Activated T-cell treated with anti-CD3 and anti-CD28 coated beads, Interleukin-2, amount 50 U/mL, for 4 hours (primary cell): ENCODE results near the gene SYNE4. TPM values are rescaled to one million over a fixed set of nuclear protein-coding genes. Genes with fewer than 3 reads are reported as not detected.

Source experiments
- ATAC-seq, 2 donors: fragments of 200-7000 bp; cut with Tn5 transposase; one replicate each; pipeline ENCODE4 v1.10.0; 2021
- DNase-seq: peaks from one replicate; pipeline ENCODE4 v3.0.0-alpha.2; 2020
- H3K27me3 Mint-ChIP-seq: one replicate; pipeline ENCODE4 v1.8.0; 2021; ENCODE audit warnings: low read depth, mixed read lengths
- H3K36me3 Mint-ChIP-seq: one replicate; pipeline ENCODE4 v1.8.0; 2022; ENCODE audit warnings: mixed read lengths; ENCODE audit not compliant: insufficient read depth
- H3K4me1 Mint-ChIP-seq: one replicate; pipeline ENCODE4 v1.8.0; 2021; ENCODE audit warnings: low read depth, mixed read lengths
- H3K4me3 Mint-ChIP-seq: one replicate; pipeline ENCODE4 v1.8.0; 2021; ENCODE audit warnings: mild to moderate bottlenecking, moderate library complexity, mixed read lengths
- H3K9me3 Mint-ChIP-seq: one replicate; pipeline ENCODE4 v1.8.0; 2021; ENCODE audit warnings: mixed read lengths
- total RNA-seq, 3 donors: library from RNA; stranded (reverse); gene quantifications; one replicate each; pipeline ENCODE4 v1.2.1, GENCODE V29; 2021

The SYNE4 gene
- total RNA-seq, 3 donors from 2014 or later, result 0.92 to 1.4 (median 1.2) TPM

DNA sequence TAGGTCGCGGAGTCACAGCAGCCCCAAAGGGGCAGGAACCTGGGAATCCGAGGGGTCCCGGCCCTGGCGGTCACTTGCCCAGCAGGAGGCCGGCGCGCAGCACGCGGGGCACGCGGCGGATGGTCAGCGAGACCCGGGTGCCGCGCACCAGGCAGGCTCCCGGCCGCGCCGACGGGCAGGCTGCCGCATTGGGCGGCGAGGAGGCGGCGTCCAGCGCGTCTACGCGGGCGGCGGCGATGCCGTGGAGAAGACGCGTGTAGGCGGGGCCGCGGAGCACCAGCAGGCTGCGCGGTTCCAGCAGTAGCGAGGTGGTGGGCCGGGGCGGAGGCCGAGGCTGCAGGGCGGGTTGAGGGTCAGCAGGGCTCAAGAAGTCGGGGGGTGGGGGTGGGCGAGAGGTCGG is 607 bp upstream of the SYNE4 start:
- Mint-ChIP-seq H3K36me3 (no peaks in the 10 kb centered on the region), H3K4me1 (peaks cover 29% of the 10 kb centered on the region), H3K9me3 (no peaks in the 10 kb centered on the region), H3K4me3 (peak overlapping the region; percentile 45), H3K27me3 (no peaks in the 10 kb centered on the region)
- ATAC-seq (peak; percentile 19 to 32), DNase-seq (peak; percentile 26)

DNA sequence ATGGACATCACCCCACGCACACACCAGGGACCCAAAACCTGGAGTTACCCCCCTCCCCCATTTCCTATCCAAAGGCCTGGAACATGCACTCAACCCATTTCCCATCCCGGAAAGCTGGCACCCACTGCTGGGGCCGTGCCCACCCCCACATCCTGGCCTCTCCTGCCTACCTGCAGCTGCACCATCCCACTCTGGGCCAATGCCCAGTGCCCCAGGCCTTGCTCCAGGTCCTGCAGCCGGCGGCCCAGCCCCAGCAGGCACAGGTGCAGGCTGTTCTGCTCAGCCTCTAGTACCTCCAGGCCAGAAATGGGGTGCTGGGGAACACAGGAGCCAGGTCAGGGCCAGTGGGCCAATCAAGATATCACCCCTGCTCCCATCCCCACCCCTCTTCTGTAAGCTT is 1.7 kb downstream of the SYNE4 start:
- Mint-ChIP-seq H3K4me1 (peaks cover 12% of the 10 kb centered on the region), H3K9me3 (no peaks in the 10 kb centered on the region), H3K36me3 (no peaks in the 10 kb centered on the region), H3K4me3 (no peak overlapping the region), H3K27me3 (no peaks in the 10 kb centered on the region)
- DNase-seq (no peak), ATAC-seq (no peak)

DNA sequence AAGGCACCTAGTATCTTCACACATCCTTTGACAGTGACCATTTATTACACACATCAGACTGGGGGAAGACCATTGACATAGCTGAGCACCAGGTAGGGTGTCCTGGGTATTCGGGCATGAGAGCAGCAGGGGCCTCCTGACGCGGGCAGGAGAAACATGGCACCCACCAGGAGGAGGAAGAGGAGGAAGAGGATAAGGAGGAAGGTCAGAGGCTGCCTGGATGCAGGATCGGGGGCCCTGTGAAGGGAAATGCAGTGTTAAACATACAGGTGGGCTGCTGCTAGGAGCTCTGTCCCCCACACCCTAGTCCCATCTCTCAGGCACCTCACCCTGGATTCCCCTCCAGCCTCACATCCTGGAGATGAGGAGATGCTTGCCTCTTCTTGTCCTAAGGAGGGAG is 5.3 kb downstream of the SYNE4 start:
- DNase-seq, result no peak
- H3K27me3 Mint-ChIP-seq, result no peaks in the 10 kb centered on the region
- peaks cover 3% of the 10 kb centered on the region for H3K36me3 Mint-ChIP-seq
- no peaks in the 10 kb centered on the region for H3K9me3 Mint-ChIP-seq
- H3K4me3 Mint-ChIP-seq, result no peak overlapping the region
- peaks cover 9% of the 10 kb centered on the region for H3K4me1 Mint-ChIP-seq
- ATAC-seq, result no peak

DNA sequence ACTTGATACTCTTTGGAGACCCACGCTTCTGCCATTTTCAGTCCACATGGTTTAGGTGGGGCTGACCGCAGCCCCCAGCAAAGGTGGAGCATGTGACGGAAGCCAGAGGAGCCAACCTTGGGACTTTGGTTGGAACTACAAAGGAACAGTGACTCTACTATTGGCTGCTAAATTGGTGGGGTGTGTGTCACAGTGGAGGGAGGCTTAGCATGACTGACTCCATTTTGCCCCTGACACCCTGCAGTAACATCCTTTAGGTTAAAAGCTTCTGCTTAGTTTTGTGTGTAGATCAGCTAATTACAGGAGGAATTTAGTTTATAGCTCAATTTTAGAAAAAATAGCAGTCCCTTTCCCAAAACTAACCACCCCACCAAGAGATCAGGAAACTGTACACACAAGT is 7.0 kb downstream of the SYNE4 start:
- ATAC-seq (no peak), DNase-seq (no peak)
- Mint-ChIP-seq H3K27me3 (no peaks in the 10 kb centered on the region), H3K9me3 (no peaks in the 10 kb centered on the region), H3K36me3 (peaks cover 9% of the 10 kb centered on the region), H3K4me3 (no peak overlapping the region), H3K4me1 (peaks cover 20% of the 10 kb centered on the region)

DNA sequence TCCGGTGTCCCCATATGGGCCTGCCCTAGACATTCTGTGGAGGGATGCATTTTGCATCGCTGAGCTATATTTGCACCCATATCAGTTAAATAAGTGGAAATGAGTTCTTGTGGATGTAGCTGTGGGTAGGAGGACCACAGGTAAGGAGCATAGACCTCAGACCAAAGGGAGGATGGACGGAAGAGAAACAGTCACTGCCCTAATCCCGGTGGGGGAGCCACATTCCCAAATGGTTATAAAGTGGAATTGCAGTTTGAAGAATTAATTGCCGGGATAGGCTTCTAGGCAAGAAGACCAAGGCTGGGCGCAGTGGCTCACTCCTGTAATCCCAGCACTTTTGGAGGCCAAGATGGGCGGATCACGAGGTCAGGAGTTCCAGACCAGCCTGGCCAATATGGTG is 11.8 kb downstream of the SYNE4 start:
- H3K9me3 Mint-ChIP-seq, result no peaks in the 10 kb centered on the region
- no peak for DNase-seq
- H3K27me3 Mint-ChIP-seq, result no peaks in the 10 kb centered on the region
- peak overlapping the region; percentile 93 for H3K4me3 Mint-ChIP-seq
- ATAC-seq, result no peak
- peaks cover 11% of the 10 kb centered on the region for H3K36me3 Mint-ChIP-seq
- H3K4me1 Mint-ChIP-seq, result peaks cover 37% of the 10 kb centered on the region

DNA sequence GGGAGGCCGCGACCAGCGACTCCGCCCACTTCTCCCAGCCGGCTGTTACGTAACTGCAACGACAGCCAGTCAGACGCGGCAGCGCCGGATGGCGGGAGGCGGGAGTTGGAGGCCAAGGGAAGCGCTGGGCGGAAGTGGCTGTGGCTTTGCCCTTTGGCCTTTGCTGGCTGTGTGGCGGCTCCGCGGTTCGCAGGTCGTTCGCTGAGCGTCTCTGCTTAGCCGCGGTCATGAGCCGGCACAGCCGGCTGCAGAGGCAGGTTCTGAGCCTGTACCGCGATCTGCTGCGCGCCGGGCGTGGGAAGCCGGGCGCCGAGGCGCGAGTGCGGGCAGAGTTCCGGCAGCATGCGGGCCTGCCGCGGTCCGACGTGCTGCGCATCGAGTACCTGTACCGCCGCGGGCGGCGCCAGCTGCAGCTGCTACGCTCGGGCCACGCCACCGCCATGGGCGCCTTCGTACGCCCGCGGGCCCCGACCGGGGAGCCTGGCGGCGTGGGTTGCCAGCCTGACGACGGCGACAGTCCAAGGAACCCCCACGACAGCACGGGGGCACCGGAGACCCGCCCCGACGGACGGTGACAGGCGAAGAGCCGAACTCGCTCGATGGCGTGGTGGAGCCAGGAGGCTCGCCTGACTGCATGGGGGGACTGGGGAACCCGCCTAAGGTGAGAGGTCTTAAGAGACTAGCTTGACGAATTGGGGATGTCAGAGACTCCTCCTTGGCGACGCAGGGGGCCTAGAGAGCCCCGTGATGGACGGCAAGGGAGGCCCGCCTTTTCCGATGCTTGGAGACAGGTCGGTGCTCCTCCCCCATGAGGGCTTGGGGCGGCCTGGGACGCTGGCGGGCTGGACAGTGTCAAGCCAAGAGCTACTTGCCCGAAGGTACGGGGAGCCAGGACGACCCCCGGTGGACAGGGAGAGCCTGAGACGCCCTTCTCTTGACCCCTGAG is 13.3 kb downstream of the SYNE4 start, which contains the start of gene SDHAF1:
SDHAF1 (plus strand) TSS at position 141 of the 946 bp plus-strand sequence; CDS start at position 228, 87 bp downstream.
- DNase-seq (peak; percentile 91), ATAC-seq (peak; percentile 92 to 94)
- peak within 1 kb of the TSS; percentile 93 for H3K4me3 Mint-ChIP-seq

DNA sequence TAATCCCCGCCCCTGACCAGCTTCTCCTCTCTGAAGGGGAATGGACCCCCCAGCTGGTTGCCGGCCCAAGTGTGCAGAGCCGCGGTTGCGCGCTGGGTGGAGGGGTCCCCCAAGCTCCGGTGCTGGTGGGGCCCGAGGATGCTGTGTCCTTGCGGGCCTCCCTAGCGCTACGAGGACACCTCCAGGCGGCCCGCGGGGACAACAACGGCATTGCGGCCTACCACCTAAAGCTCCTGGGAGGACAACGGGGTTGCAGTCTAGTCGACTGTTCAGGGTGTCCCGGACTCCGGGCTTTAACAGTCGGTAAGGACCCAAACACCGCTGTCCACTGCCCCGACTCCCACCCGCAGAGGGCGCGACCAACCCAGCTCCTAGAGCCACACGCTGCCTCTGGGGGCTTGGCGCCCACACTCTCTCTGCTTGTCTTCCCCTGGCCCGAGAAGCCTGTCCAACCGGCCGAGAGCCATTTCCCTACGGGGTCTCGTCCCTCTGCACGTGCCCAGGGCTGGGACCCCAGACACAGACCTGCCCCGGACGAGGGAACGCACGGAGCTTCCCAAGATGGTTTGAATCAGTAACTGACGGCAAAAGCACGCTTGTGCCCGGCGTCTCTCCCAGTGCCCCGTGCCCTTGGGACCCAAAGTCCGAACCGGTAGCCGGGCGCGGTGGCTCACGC is 14.6 kb downstream of the SYNE4 start:
- DNase-seq, result no peak
- no peak for ATAC-seq
- Mint-ChIP-seq H3K9me3 (no peaks in the 10 kb centered on the region), H3K4me1 (peaks cover 29% of the 10 kb centered on the region), H3K36me3 (peaks cover 8% of the 10 kb centered on the region), H3K4me3 (peak overlapping the region; percentile 60), H3K27me3 (no peaks in the 10 kb centered on the region)

More for the DNA sequence above, 13.3 kb downstream of the SYNE4 start, which contains the start of gene SDHAF1:
- H3K27me3 Mint-ChIP-seq, result no peaks in the 10 kb centered on the region
- peaks cover 35% of the 10 kb centered on the region for H3K4me1 Mint-ChIP-seq
- no peaks in the 10 kb centered on the region for H3K9me3 Mint-ChIP-seq
- H3K36me3 Mint-ChIP-seq, result peaks cover 8% of the 10 kb centered on the region

DNA sequence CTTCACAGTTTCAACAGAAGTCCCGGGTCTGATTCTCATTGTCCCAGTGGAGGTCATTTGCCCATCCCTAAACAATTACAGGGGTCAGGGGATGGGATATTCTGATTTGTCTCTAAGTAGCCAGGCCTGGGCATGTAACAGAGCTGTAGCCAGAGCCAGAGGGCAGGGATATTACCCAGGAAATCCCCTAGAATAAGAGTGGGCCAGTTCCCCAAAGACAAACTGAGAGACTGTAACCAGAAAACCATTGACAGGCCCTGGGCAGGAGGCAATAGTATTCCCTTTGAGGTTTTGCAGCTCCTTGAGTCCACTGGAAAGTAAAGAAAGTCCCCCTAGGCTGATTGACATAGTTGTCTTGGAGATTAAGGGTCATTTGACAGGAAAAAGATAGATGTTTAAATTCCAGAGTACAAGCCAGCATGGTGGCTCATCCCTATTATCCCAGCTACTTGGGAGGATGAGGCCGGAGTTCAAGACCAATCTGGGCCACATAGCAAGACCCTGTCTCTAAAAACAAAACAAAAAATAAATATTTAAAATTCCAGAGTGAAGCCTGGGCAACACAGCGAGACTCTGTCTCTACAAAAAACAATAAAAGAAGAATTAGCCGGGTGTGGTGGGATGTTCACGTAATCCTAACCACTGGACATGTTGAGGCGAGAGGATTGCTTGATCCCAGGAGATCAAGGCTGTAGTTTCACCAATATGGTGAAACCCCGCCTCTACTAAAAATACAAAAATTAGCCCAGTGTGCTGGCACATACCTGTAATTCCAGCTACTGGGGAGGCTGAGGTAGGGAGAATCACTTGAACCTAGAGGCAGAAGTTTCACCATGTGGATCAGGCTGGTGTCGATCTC is 15.5 kb downstream of the SYNE4 start:
- H3K4me3 Mint-ChIP-seq, result peak overlapping the region; percentile 8
- peaks cover 3% of the 10 kb centered on the region for H3K27me3 Mint-ChIP-seq
- peaks cover 8% of the 10 kb centered on the region for H3K36me3 Mint-ChIP-seq
- H3K4me1 Mint-ChIP-seq, result peaks cover 29% of the 10 kb centered on the region
- DNase-seq, result no peak
- no peak for ATAC-seq
- H3K9me3 Mint-ChIP-seq, result no peaks in the 10 kb centered on the region

DNA sequence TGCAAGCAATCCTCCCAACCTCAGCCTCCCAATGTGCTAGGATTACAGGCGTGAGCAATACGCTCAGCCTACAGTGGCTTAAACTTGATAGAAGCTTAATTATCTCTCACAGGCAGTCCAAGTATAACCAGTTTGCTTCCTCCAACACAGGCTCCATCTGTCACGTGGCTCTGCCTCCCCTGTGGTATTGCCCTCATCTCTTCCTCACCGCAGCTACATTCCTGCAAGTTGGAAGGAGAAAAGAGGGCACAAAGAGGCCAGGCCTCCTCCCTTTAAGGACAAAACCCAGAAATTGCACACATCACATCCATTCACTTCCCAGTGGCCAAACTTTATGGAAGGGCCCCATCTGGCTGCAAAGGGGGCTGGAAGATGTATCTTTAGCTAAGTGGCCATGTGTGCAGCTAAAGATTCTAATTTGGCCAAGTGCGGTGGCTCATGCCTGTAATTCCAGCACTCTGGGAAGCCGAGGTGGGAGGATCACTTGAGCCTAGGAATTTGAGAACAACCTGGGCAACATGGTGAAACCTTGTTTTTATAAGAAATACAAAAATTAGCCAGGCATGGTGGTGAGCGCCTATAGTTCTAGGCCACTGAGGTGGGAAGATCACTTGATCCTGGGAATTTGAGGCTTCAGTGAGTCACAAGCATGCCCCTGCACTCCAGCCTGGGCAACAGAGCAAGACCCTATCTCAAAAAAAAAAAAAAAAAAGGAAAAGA is 16.7 kb downstream of the SYNE4 start:
- peaks cover 3% of the 10 kb centered on the region for H3K36me3 Mint-ChIP-seq
- ATAC-seq, result no peak
- DNase-seq, result no peak

DNA sequence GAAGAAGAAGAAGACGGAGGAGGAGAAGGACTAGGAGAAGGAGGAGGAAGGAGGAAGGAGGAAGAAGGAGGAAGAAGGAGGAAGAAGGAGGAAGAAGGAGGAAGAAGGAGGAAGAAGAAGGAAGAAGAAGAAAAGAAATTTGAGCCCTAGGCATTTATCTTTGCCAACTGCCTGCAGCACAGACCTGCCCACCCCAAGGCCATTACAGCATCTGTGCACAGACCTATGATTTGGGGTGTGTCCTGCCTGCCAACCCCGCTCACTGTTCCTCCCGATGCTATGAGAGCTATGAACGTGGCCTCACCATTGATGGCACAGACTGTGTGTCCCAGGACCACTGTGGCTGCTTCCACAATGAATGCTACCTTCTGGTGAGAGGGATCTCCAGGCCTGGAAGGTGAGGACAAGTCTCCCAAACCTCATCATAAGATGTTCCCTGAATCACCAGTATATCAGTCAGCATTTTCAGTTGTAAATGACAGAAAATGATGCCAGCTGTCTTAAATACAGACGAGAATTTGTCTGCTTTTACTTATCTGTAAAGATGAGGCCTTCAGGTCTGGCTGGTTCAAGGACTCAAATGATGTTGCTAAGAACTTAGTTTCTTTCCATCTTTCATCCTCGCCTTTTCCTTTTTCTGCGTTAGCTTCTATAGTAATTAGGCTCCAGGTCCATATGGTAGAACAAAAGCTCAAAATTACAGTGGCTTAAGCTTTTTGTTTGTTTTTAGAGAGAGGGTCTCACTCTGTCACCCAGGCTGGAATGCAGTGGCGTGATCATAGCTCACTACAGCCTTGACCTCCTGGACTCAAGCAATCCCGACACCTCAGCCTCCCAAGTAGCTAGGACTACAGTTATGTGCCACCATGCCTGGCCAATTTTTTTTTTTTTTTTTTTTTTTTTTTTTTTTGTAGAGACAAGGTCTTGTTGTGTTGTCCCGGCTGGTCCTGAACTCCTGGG is 17.6 kb downstream of the SYNE4 start:
- H3K4me3 Mint-ChIP-seq, result no peak overlapping the region
- H3K36me3 Mint-ChIP-seq, result no peaks in the 10 kb centered on the region
- no peak for ATAC-seq
- peaks cover 11% of the 10 kb centered on the region for H3K27me3 Mint-ChIP-seq
- peaks cover 14% of the 10 kb centered on the region for H3K4me1 Mint-ChIP-seq
- no peak for DNase-seq
- H3K9me3 Mint-ChIP-seq, result no peaks in the 10 kb centered on the region

More for the DNA sequence above, 16.7 kb downstream of the SYNE4 start:
- no peak overlapping the region for H3K4me3 Mint-ChIP-seq
- peaks cover 21% of the 10 kb centered on the region for H3K4me1 Mint-ChIP-seq
- no peaks in the 10 kb centered on the region for H3K9me3 Mint-ChIP-seq
- H3K27me3 Mint-ChIP-seq, result peaks cover 3% of the 10 kb centered on the region

DNA sequence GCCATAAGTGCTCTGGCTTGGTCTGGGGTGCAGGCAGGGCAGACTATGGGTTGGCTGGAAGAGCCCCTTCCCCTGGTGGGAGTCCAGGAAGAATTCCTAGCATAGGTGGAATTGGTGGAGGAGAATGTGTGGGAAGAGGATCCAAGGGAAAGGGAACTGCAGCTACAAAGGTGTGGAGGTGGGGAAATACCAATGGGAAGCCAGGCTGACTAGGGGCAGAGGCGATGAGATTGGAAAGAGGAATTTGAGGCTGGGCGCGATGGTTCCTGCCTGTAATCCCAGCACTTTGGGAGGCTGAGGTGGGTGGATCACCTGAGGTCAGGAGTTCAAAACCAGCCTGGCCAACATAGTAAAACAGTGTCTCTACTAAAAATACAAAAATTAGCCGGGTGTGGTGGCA is 18.5 kb downstream of the SYNE4 start:
- Mint-ChIP-seq H3K9me3 (no peaks in the 10 kb centered on the region), H3K36me3 (no peaks in the 10 kb centered on the region), H3K4me1 (peaks cover 9% of the 10 kb centered on the region), H3K27me3 (peaks cover 20% of the 10 kb centered on the region), H3K4me3 (no peak overlapping the region)
- no peak for ATAC-seq
- no peak for DNase-seq

DNA sequence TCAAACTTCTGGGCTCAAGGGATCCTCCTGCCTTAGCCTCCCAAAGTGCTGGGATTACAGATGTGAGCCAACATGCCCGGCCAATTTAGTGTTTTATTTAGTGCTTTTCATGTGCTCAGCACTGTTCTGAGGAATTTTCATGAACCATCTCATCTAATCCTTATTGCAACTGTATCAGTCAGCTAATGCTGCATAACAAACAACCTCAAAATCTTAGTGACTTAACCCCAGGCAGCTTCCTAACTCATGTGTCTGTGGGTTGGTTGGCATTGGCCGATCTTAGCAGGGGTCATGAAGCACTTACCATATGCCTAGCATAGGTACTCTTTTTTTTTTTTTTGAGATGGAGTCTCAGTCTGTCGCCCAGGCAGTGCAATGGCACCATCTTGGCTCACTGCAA is 19.8 kb downstream of the SYNE4 start:
- Mint-ChIP-seq H3K27me3 (peaks cover 32% of the 10 kb centered on the region), H3K36me3 (no peaks in the 10 kb centered on the region), H3K4me1 (peaks cover 3% of the 10 kb centered on the region), H3K4me3 (no peak overlapping the region), H3K9me3 (no peaks in the 10 kb centered on the region)
- ATAC-seq, result no peak
- DNase-seq, result no peak

DNA sequence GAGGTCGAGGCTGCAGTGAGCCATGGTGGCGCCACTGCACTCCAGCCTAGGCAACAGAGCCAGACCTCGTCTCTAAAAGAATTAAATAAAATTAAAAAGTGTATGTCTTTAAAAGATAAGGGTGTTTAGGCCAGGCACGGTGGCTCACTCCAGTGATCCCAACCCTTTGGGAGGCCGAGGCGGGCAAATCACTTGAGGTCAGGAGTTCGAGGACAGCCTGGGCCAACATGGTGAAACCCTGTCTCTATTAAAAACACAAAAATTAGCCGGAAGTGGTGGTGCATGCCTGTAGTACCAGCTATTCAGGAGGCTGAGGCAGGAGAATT is 21.1 kb downstream of the SYNE4 start:
- no peaks in the 10 kb centered on the region for H3K36me3 Mint-ChIP-seq
- no peak overlapping the region for H3K4me3 Mint-ChIP-seq
- ATAC-seq, result no peak
- H3K27me3 Mint-ChIP-seq, result peaks cover 35% of the 10 kb centered on the region
- no peaks in the 10 kb centered on the region for H3K9me3 Mint-ChIP-seq
- DNase-seq, result no peak
- peaks cover 3% of the 10 kb centered on the region for H3K4me1 Mint-ChIP-seq
